NCI-H146 (cell line): ENCODE measurements around the gene MRPL40.
A peak's percentile ranks its signal among the peaks of the same experiment; 100 is the strongest.

Experiments
- DNase-seq: peaks from one replicate; lab custom pipeline; 2025; lab: John Stamatoyannopoulos, UW

The MRPL40 gene

DNA sequence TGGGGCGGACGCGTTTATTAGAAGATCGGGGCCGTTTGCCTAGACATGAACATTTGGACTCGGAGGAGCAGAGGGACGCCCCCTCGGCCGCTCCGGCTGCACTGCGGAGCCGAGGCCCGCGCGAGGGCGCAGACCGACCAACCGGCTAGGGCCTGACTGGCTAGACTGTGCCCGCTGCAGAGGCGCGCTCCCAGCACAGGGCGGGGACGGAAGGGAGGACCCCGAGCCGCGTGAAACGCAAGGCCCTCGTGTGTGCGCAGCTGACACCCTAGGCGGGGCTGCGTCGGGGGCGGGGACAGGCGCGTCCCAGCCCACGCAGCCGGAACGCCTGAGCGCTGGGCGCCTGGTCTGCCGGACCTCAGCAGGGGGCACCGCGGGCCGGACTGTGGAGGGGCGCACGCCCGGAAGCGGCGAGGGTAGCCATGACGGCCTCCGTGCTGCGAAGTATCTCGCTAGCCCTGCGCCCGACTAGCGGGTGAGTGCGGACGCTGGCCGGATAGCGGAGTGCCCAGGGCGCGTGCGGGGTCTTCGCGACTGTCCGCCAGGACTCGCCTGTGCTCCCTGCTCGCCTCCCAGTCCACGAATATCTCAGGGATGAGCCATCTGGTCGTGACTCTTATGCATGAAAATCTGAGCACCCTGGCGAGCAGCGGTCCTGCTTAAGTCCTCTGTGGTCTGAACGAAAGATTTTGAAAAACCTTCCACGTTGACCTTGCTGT is at the start of gene MRPL40:
MRPL40 (plus strand) TSS at position 413 of the 719 bp plus-strand sequence; CDS start at position 423, 10 bp downstream.
- DNase-seq: peak; percentile 91

DNA sequence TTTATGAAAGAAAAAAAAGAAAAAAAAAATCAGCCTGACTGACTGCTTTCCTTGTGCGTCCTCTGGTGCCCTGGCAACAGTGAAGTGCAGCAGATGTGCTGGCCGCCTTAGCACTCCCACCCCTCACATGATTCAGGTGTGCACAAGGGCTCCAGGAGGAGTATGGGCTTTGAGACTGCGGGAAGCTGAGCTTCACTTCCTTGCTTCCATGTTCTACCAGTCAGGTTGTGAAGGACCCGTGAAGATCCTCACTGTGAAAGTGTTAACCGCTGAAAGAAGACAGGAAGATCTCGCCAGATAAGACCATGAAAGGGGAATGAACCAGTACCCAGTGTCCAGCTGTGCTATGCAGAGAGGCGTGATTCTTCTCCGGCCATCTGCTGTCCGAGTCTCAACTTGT is 49.1 kb upstream of the MRPL40 start:
- no peak for DNase-seq

GRCh38 chr22:19385221-19385906 is 47.0 kb upstream of the MRPL40 start:
- DNase-seq: no peak

- no peak for DNase-seq
These were observed 46.1 kb upstream of the MRPL40 start for GRCh38 chr22:19386248-19386647.

DNA sequence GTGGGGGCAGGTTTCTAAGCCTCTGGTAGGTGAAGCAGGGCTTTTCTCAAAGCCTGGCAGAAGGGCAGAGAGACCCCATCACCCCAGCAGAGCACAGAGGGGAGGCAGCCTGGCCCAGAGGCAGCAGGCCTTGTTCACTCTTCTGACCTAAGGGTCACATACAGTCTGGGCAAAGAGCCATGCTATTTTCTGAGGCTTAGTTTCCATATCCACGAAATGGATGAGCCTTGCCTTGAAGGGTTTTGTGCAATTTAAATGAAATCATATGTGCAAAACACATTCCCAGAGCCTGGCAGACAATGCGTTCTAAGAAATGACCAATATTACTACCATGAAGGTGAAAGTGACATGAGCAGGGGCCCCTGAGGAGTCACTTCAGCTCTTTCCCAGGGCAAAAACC is 45.3 kb upstream of the MRPL40 start:
- DNase-seq: no peak

GRCh38 chr22:19387575-19387974 is 44.8 kb upstream of the MRPL40 start:
- DNase-seq: no peak

- DNase-seq: no peak
These were observed 38.6 kb upstream of the MRPL40 start for GRCh38 chr22:19393704-19394103.

- no peak for DNase-seq
These were observed 37.9 kb upstream of the MRPL40 start for GRCh38 chr22:19394274-19395050.

DNA sequence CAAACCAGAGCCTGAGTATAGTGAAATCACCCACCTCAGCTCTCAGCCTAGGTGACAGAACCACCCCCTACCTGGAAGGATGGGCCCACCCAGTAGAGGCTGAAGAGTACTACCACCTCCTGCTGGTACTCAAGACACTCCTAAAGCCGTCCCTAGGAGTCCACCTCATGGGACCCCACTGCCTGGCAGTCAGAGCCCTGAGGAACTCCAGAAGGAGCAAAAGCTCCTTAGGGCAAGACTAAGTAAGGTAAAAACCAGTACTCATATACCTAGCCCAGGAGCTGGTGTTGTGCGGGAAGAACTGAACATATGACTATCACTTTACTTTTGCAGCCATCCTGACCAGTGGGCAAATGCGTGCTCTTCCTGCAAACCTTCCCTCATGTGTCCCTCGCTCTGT is 37.1 kb upstream of the MRPL40 start:
- DNase-seq: no peak

- no peak for DNase-seq
These were observed 35.8 kb upstream of the MRPL40 start for GRCh38 chr22:19396561-19396933.

- DNase-seq: no peak
These were observed 35.2 kb upstream of the MRPL40 start for GRCh38 chr22:19396934-19397733.

DNA sequence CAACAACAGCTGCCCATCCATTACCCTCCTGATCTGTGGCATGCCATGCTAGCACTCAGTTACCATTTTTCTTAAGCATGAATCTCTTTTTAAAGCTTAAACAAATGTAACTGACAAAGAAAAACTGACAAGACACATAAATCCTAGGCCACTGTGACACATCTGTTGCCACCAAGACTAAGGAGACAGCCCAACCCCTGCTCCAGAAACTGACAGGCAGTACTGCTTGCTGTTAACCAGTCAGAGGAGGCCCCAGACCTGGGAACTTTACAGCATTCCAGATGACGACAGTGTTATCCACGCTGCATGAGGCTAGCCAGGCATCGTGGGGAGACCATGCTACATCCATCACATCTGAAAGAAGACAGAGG is 34.6 kb upstream of the MRPL40 start:
- DNase-seq: no peak

DNA sequence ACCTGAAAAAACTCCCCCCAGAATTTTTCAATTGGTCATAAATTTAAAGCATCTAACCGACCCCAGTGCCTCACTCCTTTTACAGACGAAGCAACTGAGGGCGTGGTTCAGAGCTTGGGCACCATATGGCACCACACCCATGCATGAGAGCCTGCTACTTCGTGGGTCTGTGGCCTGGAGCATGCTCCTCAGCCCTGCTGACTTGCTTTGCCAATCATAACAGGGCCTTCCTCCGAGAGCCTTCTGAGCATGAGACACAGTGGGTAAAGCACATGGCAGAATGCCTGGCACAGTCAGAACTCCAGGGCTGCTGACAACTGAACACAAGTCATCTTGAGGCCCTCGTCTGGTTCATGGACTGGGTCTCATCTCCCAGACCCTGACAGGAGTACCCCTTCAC is 34.1 kb upstream of the MRPL40 start:
- no peak for DNase-seq

GRCh38 chr22:19398652-19399051 is 33.7 kb upstream of the MRPL40 start:
- DNase-seq: no peak

GRCh38 chr22:19400881-19401280 is 31.5 kb upstream of the MRPL40 start:
- no peak for DNase-seq

DNA sequence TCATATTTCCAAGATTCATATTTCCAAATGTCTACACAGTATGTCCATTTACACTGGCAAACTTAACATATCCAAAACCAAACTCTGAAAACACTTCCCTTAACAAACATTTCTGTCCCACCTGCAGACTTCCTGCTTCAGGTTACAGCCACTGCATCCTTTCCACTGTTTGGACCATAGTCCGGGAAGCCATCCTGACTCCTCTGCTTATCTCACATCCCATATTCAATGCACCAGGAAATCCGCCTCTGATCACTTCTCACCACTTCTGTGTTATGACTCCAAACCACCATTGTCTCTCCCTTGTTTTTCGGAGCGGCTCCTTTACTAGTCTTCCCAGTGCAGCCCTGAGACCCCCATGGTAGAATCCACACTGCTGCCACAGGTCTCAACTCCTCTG is 30.9 kb upstream of the MRPL40 start:
- DNase-seq: no peak

- no peak for DNase-seq
These were observed 29.6 kb upstream of the MRPL40 start for GRCh38 chr22:19402642-19403191.

GRCh38 chr22:19404676-19405075 is 27.7 kb upstream of the MRPL40 start:
- no peak for DNase-seq

GRCh38 chr22:19405133-19405532 is 27.2 kb upstream of the MRPL40 start:
- no peak for DNase-seq

- no peak for DNase-seq
These were observed 26.7 kb upstream of the MRPL40 start for GRCh38 chr22:19405652-19406051.

DNA sequence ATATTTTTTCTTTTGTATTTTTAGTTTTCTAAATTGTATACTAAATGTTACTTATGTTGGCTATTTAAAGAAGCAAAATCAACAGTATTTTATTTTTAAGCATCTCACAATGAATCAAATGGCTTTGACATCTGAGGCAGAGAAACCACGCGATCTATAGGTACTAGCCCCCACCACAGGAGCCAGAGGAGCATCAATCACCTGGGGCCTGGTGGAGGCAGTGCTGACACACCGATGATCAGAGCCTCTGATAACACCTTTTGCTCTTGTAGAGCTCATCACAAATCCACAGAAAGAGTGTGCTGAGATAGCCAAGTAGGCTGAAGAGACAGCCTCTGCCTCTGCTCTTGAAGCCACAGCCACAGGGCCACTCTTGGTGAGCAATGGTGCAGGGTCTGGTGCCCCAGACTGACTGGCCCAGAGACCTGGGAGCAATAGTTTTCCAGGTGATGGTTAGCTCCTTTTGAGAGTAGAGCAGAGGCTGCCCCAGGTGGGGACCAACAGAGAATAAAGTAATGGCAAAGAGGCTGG is 26.0 kb upstream of the MRPL40 start:
- no peak for DNase-seq

DNA sequence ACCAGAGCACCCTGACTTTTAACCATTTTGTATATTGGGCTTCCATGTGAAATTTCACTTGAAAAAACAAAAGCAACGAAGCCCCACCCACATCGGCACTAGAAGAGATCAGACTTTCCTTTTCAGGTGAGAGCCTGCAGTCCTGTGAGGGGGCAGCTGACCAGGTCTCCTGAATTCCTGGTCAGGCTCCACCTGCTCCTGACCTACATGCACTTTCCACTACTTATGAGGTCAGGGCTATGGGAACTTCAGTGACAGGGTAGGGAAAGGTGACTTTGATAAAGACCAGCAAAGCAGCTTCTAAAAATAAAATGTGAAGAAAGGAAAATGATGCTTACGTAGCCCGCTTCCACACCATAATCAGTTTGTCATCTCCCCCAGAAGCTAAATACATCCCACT is 25.5 kb upstream of the MRPL40 start:
- no peak for DNase-seq
